ENCODE measurements around the gene FAM3B.

FAM3B gene

GRCh38 chr21:41397471-41397891 is 80.9 kb downstream of the FAM3B start:
- DNase-seq (ENCODE audit: low read depth), result no peak

GRCh38 chr21:41398251-41398650 is 81.7 kb downstream of the FAM3B start:
- no peak for DNase-seq (ENCODE audit: low read depth)

DNA sequence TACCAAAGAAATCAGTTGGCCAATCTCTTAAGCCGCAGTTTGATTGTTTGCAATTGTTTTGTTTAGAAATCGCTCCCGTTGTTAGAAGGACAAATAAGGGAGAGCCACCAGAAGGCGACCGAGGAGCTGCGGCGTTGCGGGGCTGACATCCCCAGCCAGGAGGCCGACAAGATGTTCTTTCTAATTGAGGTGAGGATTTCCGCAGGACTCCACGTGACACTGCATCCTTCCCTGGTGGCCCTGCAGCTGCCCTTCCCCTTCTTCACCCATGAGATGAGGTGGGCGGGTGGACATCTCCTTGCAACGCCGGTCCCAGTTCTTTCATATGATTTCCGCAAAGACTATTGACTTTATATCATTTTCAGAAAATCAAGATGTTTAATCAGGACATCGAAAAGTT is 82.2 kb downstream of the FAM3B start:
- no peak for DNase-seq (ENCODE audit: low read depth)

DNA sequence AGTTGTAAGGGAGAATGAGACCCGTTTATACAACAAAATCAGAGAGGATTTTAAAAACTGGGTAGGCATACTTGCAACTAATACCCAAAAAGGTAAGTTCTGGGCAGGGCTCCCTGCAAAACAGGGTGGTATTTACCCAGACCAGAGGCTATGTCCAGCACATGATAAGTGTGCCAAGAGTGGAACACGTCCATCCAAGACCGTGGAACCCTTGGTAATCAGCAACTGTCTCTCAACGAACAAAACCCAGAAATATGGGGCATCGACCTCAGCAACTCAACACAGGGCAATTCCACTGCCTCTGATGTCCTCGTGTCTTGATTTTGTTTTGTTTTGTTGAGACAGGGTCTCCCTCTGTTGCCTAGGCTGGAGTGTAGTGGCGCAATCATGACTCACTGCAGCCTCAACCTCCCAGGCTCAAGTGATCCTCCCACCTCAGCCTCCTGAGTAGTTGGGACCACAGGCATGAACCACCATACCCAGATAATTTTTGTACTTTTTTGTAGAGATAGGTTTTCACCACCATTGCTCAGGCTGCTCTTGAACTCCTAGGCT is 82.7 kb downstream of the FAM3B start:
- DNase-seq (ENCODE audit: low read depth), result no peak

DNA sequence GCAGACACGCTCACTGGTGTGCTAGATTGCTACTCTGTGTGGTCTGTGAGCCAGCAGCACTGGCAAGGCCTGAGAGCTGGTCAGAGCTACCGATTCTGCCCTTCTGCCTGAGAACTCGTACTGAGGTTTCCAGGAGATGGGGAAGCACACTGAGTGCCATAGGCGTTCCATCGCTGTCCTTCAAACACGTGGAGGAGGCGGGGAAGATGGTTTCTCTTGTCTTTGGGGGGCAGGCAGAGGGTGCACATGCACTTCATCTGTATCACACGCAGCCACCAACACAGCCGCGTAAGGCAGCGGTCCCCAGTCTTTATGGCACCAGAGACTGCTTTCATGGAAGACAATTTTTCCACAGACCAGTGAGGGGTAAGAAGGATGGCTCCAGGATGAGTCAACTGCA is 85.6 kb downstream of the FAM3B start:
- no peak for DNase-seq (ENCODE audit: low read depth)

GRCh38 chr21:41402796-41403195 is 86.2 kb downstream of the FAM3B start:
- DNase-seq (ENCODE audit: low read depth), result no peak

DNA sequence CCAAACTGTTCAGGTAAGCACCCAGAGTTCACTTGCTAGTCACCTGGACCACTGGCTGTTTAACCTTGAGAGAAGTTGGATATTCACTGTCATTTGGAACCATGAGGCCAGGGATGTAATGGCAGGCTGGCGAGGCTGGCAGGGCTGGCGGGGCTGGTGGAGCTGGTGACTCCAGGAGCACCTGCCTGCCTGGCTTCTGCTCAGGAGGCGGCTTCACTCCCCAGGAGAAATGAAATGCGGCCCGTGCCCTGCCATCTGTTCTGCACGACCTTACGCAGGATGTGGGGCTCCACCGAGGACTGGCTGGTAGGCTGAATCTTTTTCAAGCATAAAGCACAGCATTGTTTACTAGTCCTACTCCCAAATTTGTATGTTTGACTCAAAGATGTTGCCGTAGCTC is 86.7 kb downstream of the FAM3B start:
- no peak for DNase-seq (ENCODE audit: low read depth)

GRCh38 chr21:41403966-41404365 is 87.4 kb downstream of the FAM3B start:
- DNase-seq (ENCODE audit: low read depth), result no peak

DNA sequence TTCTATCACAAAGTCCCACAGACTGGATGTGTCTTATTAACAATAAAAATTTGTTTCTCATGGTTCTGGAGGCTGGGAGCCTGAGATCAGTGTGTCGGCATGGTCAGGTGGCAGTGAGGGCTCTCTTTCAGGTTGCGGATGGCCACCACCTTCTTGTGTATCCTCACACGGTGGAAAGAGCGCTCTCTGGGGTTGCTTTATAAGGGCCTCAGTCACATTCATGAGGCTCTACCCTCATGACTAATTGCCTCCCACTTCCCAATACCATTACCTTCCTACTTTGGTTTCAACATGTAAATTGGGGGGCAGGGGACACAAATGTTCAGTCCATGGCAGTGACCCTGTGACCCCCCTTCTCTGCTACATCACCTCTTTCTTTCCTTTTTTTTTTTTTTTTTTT is 88.7 kb downstream of the FAM3B start:
- no peak for DNase-seq (ENCODE audit: low read depth)

DNA sequence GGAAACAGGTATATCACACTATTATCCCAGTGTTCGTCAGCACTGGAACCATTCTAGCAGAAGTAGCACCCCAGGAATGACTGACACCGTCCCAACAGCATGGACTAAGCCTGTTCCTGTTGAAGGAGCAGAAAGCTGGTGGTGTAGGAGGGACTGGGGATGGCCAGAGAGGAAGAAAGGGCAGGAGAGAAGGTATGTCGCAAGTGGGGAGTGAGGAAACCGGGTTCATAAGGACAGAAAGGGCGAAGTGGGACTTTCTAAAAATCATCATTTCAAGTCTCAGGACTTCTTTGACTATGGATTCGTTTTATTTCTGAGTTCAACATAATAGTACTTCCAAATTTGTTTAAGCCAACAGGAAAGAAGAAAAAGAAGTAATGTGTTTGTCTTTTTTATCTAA is 89.7 kb downstream of the FAM3B start:
- no peak for DNase-seq (ENCODE audit: low read depth)
